ENCODE measurements around the gene PARD6B.

DNA sequence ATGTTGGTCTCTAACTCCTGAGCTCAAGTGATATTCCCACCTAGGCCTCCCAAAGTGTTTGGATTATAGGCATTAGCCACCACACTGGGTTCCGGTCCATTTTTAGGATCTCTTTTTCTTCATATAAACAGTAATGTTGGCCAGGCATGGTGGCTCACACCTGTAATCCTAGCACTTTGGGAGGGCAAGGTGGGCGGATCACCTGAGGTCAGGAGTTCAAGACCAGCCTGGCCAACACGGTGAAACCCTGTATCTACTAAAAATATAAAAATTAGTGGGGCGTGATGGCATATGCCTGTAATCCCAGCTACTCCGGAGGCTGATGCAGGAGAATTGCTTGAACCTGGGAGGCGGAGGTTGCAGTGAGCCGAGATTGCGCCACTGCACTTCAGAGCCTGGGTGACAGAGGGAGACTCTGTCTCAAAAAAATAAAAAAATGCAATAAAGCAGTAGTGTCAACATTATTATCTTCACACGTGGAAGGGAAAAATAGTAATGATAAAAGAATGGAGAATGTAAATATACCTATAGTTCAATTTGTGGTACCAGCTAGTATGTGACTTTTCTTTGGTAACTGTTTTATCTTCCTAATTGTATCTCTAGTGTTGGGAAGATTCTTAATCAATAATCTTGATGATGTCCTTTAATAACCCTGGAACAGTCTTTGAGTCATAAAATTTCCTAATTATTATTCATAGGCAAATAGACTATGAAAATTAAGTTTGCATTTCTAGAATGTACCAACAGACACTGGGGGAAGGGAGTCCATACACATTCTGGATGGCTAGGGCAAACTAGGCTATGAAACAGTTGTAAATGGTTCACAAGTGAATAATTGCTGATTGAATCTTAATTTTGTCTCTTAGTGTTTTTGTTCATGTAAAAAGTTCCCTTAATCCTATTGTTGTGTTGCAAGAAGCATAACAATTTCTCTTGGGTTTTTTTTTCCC lies 3.6 kb downstream of the PARD6B start:
- TF ChIP-seq EZH2phosphoT487 (IDR thresholded peaks at IDR 0.05; ENCODE audit: borderline replicate concordance, low read depth, low read length) (no peak), CTCF (conservative IDR thresholded peaks at IDR 0.05; ENCODE audit: low read length) (no peak)
